GM12878 (cell line): ENCODE results near the gene NPAS3. TPM values are rescaled to one million over a fixed set of nuclear protein-coding genes. Genes with fewer than 3 reads are reported as not detected.

ENCODE experiments used
- ASH2L ChIP-seq: fragments of 300-600, 200-600 bp; sonication (generic); IDR thresholded peaks from 2 replicates; pipeline ENCODE4 v1.6.1; 2017; ENCODE audit warnings: low read depth, mild to moderate bottlenecking, borderline replicate concordance
- BCL11A ChIP-seq: IDR thresholded peaks from 2 replicates; pipeline ENCODE4 v1.6.1; 2011; ENCODE audit warnings: low read depth, low read length
- BHLHE40 ChIP-seq, 2 experiments: fragments of 450-650 bp in 1 of 2; IDR thresholded peaks; 2 replicates each; pipeline ENCODE4 v1.6.1; 2011 to 2017; ENCODE audit warnings: low read depth in 2 of 2, borderline replicate concordance in 1 of 2, improper control_type of control experiment in 1 of 2, low read length in 1 of 2, mild to moderate bottlenecking in 1 of 2
- BMI1 ChIP-seq: fragments of 450-650 bp; IDR thresholded peaks from 2 replicates; pipeline ENCODE4 v1.6.1; 2016; ENCODE audit warnings: mild to moderate bottlenecking, moderate library complexity, borderline replicate concordance
- CBX3 ChIP-seq: fragments of 200-600 bp; sonication (generic); IDR thresholded peaks from 2 replicates; pipeline ENCODE4 v1.6.1; 2016; ENCODE audit warnings: low read depth, borderline replicate concordance
- EP300 ChIP-seq, 2 experiments: fragments of 150-350 bp in 1 of 2; IDR thresholded peaks; 2 replicates each; pipeline ENCODE4 v1.6.1; 2011 to 2012; ENCODE audit warnings: low read depth in 2 of 2, low read length in 2 of 2, borderline replicate concordance in 1 of 2, improper control_type of control experiment in 1 of 2, inconsistent platforms in 1 of 2; ENCODE audit not compliant: control insufficient read depth in 1 of 2
- GABPA ChIP-seq: IDR thresholded peaks from 2 replicates; pipeline ENCODE4 v1.6.1; 2014; ENCODE audit warnings: antibody characterized with exemption, low read depth, mild to moderate bottlenecking, inconsistent platforms
- GATAD2B ChIP-seq: fragments of 450-650 bp; conservative IDR thresholded peaks from 2 replicates; pipeline ENCODE4 v1.6.1; 2017; ENCODE audit warnings: low read depth, mild to moderate bottlenecking, moderate library complexity
- HCFC1 ChIP-seq: fragments of 150-350 bp; IDR thresholded peaks from 2 replicates; pipeline ENCODE4 v1.6.1; 2014; ENCODE audit warnings: low read length
- IKZF1 ChIP-seq: fragments of 450-650 bp; conservative IDR thresholded peaks from 2 replicates; pipeline ENCODE4 v1.6.1; 2017; ENCODE audit warnings: antibody characterized with exemption, mild to moderate bottlenecking
- JUNB ChIP-seq: IDR thresholded peaks from 2 replicates; pipeline ENCODE4 v1.6.1; 2016; ENCODE audit warnings: antibody characterized with exemption, mild to moderate bottlenecking
- KDM1A ChIP-seq: fragments of 200-600 bp; sonication (generic); IDR thresholded peaks from 2 replicates; pipeline ENCODE4 v1.6.1; 2016; ENCODE audit warnings: borderline replicate concordance
- LARP7 ChIP-seq: fragments of 450-650 bp; IDR thresholded peaks from 2 replicates; pipeline ENCODE4 v1.6.1; 2017; ENCODE audit warnings: mild to moderate bottlenecking
- MEF2A ChIP-seq: IDR thresholded peaks from 2 replicates; pipeline ENCODE4 v1.6.1; 2011; ENCODE audit warnings: low read depth, mild to moderate bottlenecking, low read length, moderate library complexity; ENCODE audit not compliant: insufficient read depth
- MTA2 ChIP-seq: fragments of 450-650 bp; IDR thresholded peaks from 2 replicates; pipeline ENCODE4 v1.6.1; 2016; ENCODE audit warnings: low read depth, mild to moderate bottlenecking, moderate library complexity
- MTA3 ChIP-seq: IDR thresholded peaks from 2 replicates; pipeline ENCODE4 v1.6.1; 2012; ENCODE audit warnings: low read length, inconsistent platforms, borderline replicate concordance
- NR2F1 ChIP-seq: fragments of 450-650 bp; conservative IDR thresholded peaks from 2 replicates; pipeline ENCODE4 v1.6.1; 2017; ENCODE audit warnings: mild to moderate bottlenecking
- PAX8 ChIP-seq: fragments of 450-650 bp; IDR thresholded peaks from 2 replicates; pipeline ENCODE4 v1.6.1; 2017; ENCODE audit warnings: mild to moderate bottlenecking, moderate library complexity
- POLR2AphosphoS2 ChIP-seq: IDR thresholded peaks from 2 replicates; pipeline ENCODE4 v1.6.1; 2011; ENCODE audit warnings: low read depth, mild to moderate bottlenecking, low read length, improper control_type of control experiment, moderate library complexity
- RUNX3 ChIP-seq: IDR thresholded peaks from 2 replicates; pipeline ENCODE4 v1.6.1; 2012; ENCODE audit warnings: low read length, inconsistent platforms
- SUPT20H ChIP-seq: IDR thresholded peaks from 2 replicates; pipeline ENCODE4 v1.6.1; 2011; ENCODE audit warnings: low read depth, mild to moderate bottlenecking, low read length, moderate library complexity, borderline replicate concordance; ENCODE audit not compliant: control insufficient read depth
- TBL1XR1 ChIP-seq: IDR thresholded peaks from 2 replicates; pipeline ENCODE4 v1.6.1; 2012; ENCODE audit warnings: low read depth, low read length, improper control_type of control experiment
- TCF7 ChIP-seq: IDR thresholded peaks from 2 replicates; pipeline ENCODE4 v1.6.1; 2014; ENCODE audit warnings: antibody characterized with exemption, borderline replicate concordance
- ZSCAN29 ChIP-seq: fragments of 450-650 bp; IDR thresholded peaks from 2 replicates; pipeline ENCODE4 v1.6.1; 2017; ENCODE audit warnings: mild to moderate bottlenecking, moderate library complexity
- polyA plus RNA-seq, 11 experiments: library from polyadenylated mRNA; depleted of rRNA in 4 of 11; unstranded in 6 of 11; stranded (reverse) in 5 of 11; fragments of >200 nt; fragmentation: Nextera tagmentation in 4 of 11; fragmentation: Illumina TruSeq in 1 of 11; extraction: Ambion mirVana in 4 of 11; extraction: Trizol in 1 of 11; gene quantifications; 1 replicate in 1 of 11; 2 replicates in 10 of 11; pipeline versions ENCODE4 v1.2.1 to v1.2.3, GENCODE V29; 2011 to 2016; ENCODE audit warnings: inconsistent platforms in 2 of 11, missing spikeins in 2 of 11, low read depth in 1 of 11
- total RNA-seq, 4 experiments: library from RNA; depleted of rRNA in 3 of 4; stranded (reverse); fragments of >200 nt in 3 of 4; fragmentation: Illumina TruSeq in 1 of 4; extraction: Trizol in 1 of 4; gene quantifications; 2 replicates each; pipeline versions ENCODE4 v1.2.1 to v1.2.3, GENCODE V29; 2013 to 2021
- TF ChIP-seq, protein P1 (sequence below): IDR thresholded peaks from 2 replicates; pipeline ENCODE4 v1.6.1; 2012; ENCODE audit warnings: mild to moderate bottlenecking, low read depth, low read length
- TF ChIP-seq, protein P2 (sequence below): fragments of 450-650 bp; IDR thresholded peaks from 2 replicates; pipeline ENCODE4 v1.6.1; 2014; ENCODE audit warnings: mild to moderate bottlenecking
- TF ChIP-seq, protein P3 (sequence below): fragments of 450-650 bp; IDR thresholded peaks from 2 replicates; pipeline ENCODE4 v1.6.1; 2016; ENCODE audit warnings: mild to moderate bottlenecking

Gene NPAS3
- total and polyA plus RNA-seq, 10 of the 15 experiments (the other 5 are each of a cell fraction or from before 2014, with no cell fraction given), result under 0.01 to 2.7 (median 0.03) TPM; not detected in 6

DNA sequence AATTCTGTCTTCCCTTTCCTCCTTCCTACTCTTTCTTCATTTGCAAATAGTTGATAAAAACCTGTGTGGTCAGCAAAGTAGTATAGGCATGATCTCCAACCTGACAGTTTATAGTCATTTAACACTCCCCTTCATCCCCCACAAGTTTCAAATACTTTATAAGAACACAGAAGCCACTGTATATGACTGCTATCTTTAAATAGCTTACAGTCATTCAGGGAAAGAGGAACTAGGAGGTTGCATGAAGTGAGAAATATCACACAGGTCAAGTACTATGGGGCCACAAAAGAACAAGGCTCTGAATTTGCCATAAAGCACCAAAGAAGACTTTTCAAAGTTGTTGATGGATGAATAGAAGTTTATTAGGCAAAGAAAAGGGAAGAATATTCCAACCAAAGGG is 431.3 kb downstream of the NPAS3 start (continued):
- TF ChIP-seq, protein P1, sequence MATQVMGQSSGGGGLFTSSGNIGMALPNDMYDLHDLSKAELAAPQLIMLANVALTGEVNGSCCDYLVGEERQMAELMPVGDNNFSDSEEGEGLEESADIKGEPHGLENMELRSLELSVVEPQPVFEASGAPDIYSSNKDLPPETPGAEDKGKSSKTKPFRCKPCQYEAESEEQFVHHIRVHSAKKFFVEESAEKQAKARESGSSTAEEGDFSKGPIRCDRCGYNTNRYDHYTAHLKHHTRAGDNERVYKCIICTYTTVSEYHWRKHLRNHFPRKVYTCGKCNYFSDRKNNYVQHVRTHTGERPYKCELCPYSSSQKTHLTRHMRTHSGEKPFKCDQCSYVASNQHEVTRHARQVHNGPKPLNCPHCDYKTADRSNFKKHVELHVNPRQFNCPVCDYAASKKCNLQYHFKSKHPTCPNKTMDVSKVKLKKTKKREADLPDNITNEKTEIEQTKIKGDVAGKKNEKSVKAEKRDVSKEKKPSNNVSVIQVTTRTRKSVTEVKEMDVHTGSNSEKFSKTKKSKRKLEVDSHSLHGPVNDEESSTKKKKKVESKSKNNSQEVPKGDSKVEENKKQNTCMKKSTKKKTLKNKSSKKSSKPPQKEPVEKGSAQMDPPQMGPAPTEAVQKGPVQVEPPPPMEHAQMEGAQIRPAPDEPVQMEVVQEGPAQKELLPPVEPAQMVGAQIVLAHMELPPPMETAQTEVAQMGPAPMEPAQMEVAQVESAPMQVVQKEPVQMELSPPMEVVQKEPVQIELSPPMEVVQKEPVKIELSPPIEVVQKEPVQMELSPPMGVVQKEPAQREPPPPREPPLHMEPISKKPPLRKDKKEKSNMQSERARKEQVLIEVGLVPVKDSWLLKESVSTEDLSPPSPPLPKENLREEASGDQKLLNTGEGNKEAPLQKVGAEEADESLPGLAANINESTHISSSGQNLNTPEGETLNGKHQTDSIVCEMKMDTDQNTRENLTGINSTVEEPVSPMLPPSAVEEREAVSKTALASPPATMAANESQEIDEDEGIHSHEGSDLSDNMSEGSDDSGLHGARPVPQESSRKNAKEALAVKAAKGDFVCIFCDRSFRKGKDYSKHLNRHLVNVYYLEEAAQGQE, result no peak
- TF ChIP-seq BHLHE40 (IDR thresholded peaks at IDR 0.05; ENCODE audit: borderline replicate concordance in 1 of 2, low read depth in 2 of 2, low read length in 1 of 2) (peak; percentile 53 to 61; a peak in 2 of 4 replicates), CBX3 (no peak), TCF7 (peak; percentile 49; the same call in 1 of the 2 replicates), ZSCAN29 (no peak), JUNB (peak; percentile 88), ASH2L (no peak), PAX8 (no peak), BMI1 (peak; percentile 84), RUNX3 (peak; percentile 72), EP300 (IDR thresholded peaks at IDR 0.05; ENCODE audit: borderline replicate concordance in 1 of 2, control insufficient read depth in 1 of 2, low read depth in 2 of 2, low read length in 2 of 2) (peak; percentile 77 to 83), MTA2 (peak; percentile 89), MTA3 (peak; percentile 74; the same call in 1 of the 2 replicates), MEF2A (peak; percentile 94), IKZF1 (peak; percentile 71), NR2F1 (peak; percentile 94), GABPA (no peak), LARP7 (no peak), TBL1XR1 (peak; percentile 63), HCFC1 (no peak), SUPT20H (no peak), KDM1A (no peak), GATAD2B (0 out of 2 replicates have a peak, but pooled peaks have one; percentile 25), POLR2AphosphoS2 (no peak), BCL11A (peak; percentile 79)
- TF ChIP-seq, protein P2, sequence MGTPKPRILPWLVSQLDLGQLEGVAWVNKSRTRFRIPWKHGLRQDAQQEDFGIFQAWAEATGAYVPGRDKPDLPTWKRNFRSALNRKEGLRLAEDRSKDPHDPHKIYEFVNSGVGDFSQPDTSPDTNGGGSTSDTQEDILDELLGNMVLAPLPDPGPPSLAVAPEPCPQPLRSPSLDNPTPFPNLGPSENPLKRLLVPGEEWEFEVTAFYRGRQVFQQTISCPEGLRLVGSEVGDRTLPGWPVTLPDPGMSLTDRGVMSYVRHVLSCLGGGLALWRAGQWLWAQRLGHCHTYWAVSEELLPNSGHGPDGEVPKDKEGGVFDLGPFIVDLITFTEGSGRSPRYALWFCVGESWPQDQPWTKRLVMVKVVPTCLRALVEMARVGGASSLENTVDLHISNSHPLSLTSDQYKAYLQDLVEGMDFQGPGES, result no peak
- TF ChIP-seq, protein P3, sequence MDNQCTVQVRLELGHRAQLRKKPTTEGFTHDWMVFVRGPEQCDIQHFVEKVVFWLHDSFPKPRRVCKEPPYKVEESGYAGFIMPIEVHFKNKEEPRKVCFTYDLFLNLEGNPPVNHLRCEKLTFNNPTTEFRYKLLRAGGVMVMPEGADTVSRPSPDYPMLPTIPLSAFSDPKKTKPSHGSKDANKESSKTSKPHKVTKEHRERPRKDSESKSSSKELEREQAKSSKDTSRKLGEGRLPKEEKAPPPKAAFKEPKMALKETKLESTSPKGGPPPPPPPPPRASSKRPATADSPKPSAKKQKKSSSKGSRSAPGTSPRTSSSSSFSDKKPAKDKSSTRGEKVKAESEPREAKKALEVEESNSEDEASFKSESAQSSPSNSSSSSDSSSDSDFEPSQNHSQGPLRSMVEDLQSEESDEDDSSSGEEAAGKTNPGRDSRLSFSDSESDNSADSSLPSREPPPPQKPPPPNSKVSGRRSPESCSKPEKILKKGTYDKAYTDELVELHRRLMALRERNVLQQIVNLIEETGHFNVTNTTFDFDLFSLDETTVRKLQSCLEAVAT, result peak; percentile 57; the same call in 1 of the 2 replicates
